GM23248 (cell line): ENCODE measurements around the gene DEGS1. TPM values are rescaled to one million over a fixed set of nuclear protein-coding genes. Genes with fewer than 3 reads are reported as not detected.

Source experiments
- DNase-seq: peaks from one replicate; pipeline ENCODE4 v3.0.0-alpha.2; 2015
- H2AFZ ChIP-seq: fragments of 200-600 bp; sonication (generic); 2 replicates; pipeline ENCODE4 v1.6.1; 2016; ENCODE audit warnings: antibody characterized with exemption
- H3F3A ChIP-seq: fragments of 200-600 bp; sonication (generic); 2 replicates; pipeline ENCODE4 v1.6.1; 2016; ENCODE audit warnings: mild to moderate bottlenecking, antibody characterized with exemption, mixed run types; ENCODE audit not compliant: insufficient read depth
- H3K27ac ChIP-seq: fragments of 200-600 bp; sonication (generic); 2 replicates; pipeline ENCODE4 v1.5.1; 2016; ENCODE audit warnings: mild to moderate bottlenecking
- H3K27me3 ChIP-seq: fragments of 200-600 bp; sonication (generic); replicated peaks from 2 replicates; pipeline ENCODE4 v1.6.1; 2016; ENCODE audit warnings: mild to moderate bottlenecking; ENCODE audit not compliant: insufficient read depth
- H3K36me3 ChIP-seq: fragments of 200-600 bp; sonication (generic); 2 replicates; pipeline ENCODE4 v1.6.1; 2016; ENCODE audit warnings: low read depth, mild to moderate bottlenecking
- H3K4me1 ChIP-seq: fragments of 200-600 bp; sonication (generic); 2 replicates; pipeline ENCODE4 v1.6.1; 2016; ENCODE audit warnings: mild to moderate bottlenecking; ENCODE audit not compliant: insufficient read depth
- H3K4me2 ChIP-seq: fragments of 200-600 bp; sonication (generic); one replicate; pipeline ENCODE4 v1.6.1; 2016; ENCODE audit warnings: mild to moderate bottlenecking; ENCODE audit not compliant: unreplicated experiment
- H3K4me3 ChIP-seq: fragments of 200-600 bp; sonication (generic); 2 replicates; pipeline ENCODE4 v1.5.1; 2016; ENCODE audit warnings: mild to moderate bottlenecking
- H3K79me2 ChIP-seq: fragments of 200-600 bp; sonication (generic); 2 replicates; pipeline ENCODE4 v1.6.1; 2016; ENCODE audit warnings: mild to moderate bottlenecking; ENCODE audit not compliant: insufficient read depth
- H3K9ac ChIP-seq: fragments of 200-600 bp; sonication (generic); 2 replicates; pipeline ENCODE4 v1.6.1; 2016; ENCODE audit warnings: mild to moderate bottlenecking
- H3K9me2 ChIP-seq: fragments of 200-600 bp; sonication (generic); 2 replicates; pipeline ENCODE4 v1.6.1; 2016; ENCODE audit warnings: mixed run types, mild to moderate bottlenecking, moderate library complexity; ENCODE audit not compliant: insufficient read depth
- H3K9me3 ChIP-seq: fragments of 200-600 bp; sonication (generic); one replicate; pipeline ENCODE4 v1.6.1; 2017; ENCODE audit warnings: low read depth
- H4K20me1 ChIP-seq: fragments of 200-600 bp; sonication (generic); 2 replicates; pipeline ENCODE4 v1.6.0; 2016; ENCODE audit not compliant: insufficient read depth
- EZH2 ChIP-seq: fragments of 200-600 bp; sonication (generic); IDR thresholded peaks from 2 replicates; pipeline ENCODE4 v1.6.1; 2018; ENCODE audit warnings: antibody characterized with exemption, mild to moderate bottlenecking; ENCODE audit not compliant: insufficient read depth, poor library complexity, severe bottlenecking
- EZH2phosphoT487 ChIP-seq: fragments of 200-600 bp; sonication (generic); IDR thresholded peaks from 2 replicates; pipeline ENCODE4 v1.6.1; 2018; ENCODE audit warnings: antibody characterized with exemption, moderate library complexity, mild to moderate bottlenecking, low read depth; ENCODE audit not compliant: insufficient read depth
- WGBS, 2 experiments: methylation state at CpG; one replicate each; pipeline ENCODE4 v1.1.6; 2015 to 2017; ENCODE audit warnings: low lambda C conversion rate in 2 of 2, low coverage in 1 of 2; ENCODE audit errors: missing lambda C conversion rate in 2 of 2; 5-methylcytosine and 5-hydroxymethylcytosine counted together
- in situ Hi-C: fragments of 300-500 bp; cut with MboI; formaldehyde crosslinking; loops from 2 replicates; pipeline ENCODE4 v1.15.0; 2020
- polyA plus RNA-seq: library from polyadenylated mRNA; unstranded; fragments of >200 nt; fragmentation: Nextera tagmentation; extraction: Ambion mirVana; gene quantifications from 2 replicates; pipeline ENCODE4 v1.2.1, GENCODE V29; 2016
- total RNA-seq: library from RNA; depleted of rRNA; stranded (reverse); fragments of >200 nt; shearing (Covaris generic); gene quantifications from 2 replicates; pipeline ENCODE4 v1.2.3, GENCODE V29; 2014

The DEGS1 gene
- total and polyA plus RNA-seq, 2 experiments from 2014 or later, result 227 to 265 TPM

- no peak overlapping the region for H3K4me2 ChIP-seq
- no peaks in the 10 kb centered on the region for H3K27me3 ChIP-seq
- H3K4me3 ChIP-seq, result no peak overlapping the region
- H3K9ac ChIP-seq, result no peak overlapping the region
- WGBS, 2 experiments, result 87 to 88% methylated on average over 3 of the region's 3 CpGs
- DNase-seq, result no peak
- no peaks in the 10 kb centered on the region for H3K9me3 ChIP-seq
- H3K9me2 ChIP-seq, result no peaks in the 10 kb centered on the region
- no peak overlapping the region for H3K27ac ChIP-seq
- no peak overlapping the region for H2AFZ ChIP-seq
- no peaks in the 10 kb centered on the region for H4K20me1 ChIP-seq
- in situ Hi-C loops, result no loop called here
- peaks cover 15% of the 10 kb centered on the region for H3K79me2 ChIP-seq
- H3K36me3 ChIP-seq, result peaks cover 13% of the 10 kb centered on the region
- H3F3A ChIP-seq, result no peaks in the 10 kb centered on the region
- no peaks in the 10 kb centered on the region for H3K4me1 ChIP-seq
- TF ChIP-seq EZH2phosphoT487 (no peak), EZH2 (no peak)
These were observed 41.3 kb upstream of the DEGS1 start for GRCh38 chr1:224141693-224142092.

GRCh38 chr1:224149709-224150108 lies 33.3 kb upstream of the DEGS1 start:
- in situ Hi-C loops, result no loop called here
- no peak overlapping the region for H2AFZ ChIP-seq
- H3K27ac ChIP-seq, result no peak overlapping the region
- 0 out of 2 replicates have a peak, but pooled peaks cover 4% of the 10 kb centered on the region for H3F3A ChIP-seq
- no peaks in the 10 kb centered on the region for H3K4me1 ChIP-seq
- H4K20me1 ChIP-seq, result no peaks in the 10 kb centered on the region
- H3K4me2 ChIP-seq, result no peak overlapping the region
- H3K36me3 ChIP-seq, result no peaks in the 10 kb centered on the region; the same call in 1 of the 2 replicates
- H3K4me3 ChIP-seq, result no peak overlapping the region
- DNase-seq, result no peak
- no peak overlapping the region for H3K9ac ChIP-seq
- no peaks in the 10 kb centered on the region for H3K79me2 ChIP-seq
- no peaks in the 10 kb centered on the region for H3K27me3 ChIP-seq
- WGBS, 2 experiments, result 35 to 62% methylated on average over 1 of the region's 1 CpG
- no peaks in the 10 kb centered on the region for H3K9me2 ChIP-seq
- H3K9me3 ChIP-seq, result no peaks in the 10 kb centered on the region
- no peak for TF ChIP-seq EZH2phosphoT487
- no peak for TF ChIP-seq EZH2

- H3K9ac ChIP-seq, result no peak overlapping the region
- H3K4me3 ChIP-seq, result no peak overlapping the region
- H3K36me3 ChIP-seq, result no peaks in the 10 kb centered on the region
- no peaks in the 10 kb centered on the region for H3K27me3 ChIP-seq
- H3F3A ChIP-seq, result 0 out of 2 replicates have a peak, but pooled peaks cover 4% of the 10 kb centered on the region
- no peak for DNase-seq
- H4K20me1 ChIP-seq, result no peaks in the 10 kb centered on the region
- H3K27ac ChIP-seq, result no peak overlapping the region
- no peaks in the 10 kb centered on the region for H3K9me3 ChIP-seq
- in situ Hi-C loops, result no loop called here
- H3K79me2 ChIP-seq, result no peaks in the 10 kb centered on the region
- H3K4me2 ChIP-seq, result no peak overlapping the region
- H3K9me2 ChIP-seq, result no peaks in the 10 kb centered on the region
- no peak overlapping the region for H2AFZ ChIP-seq
- no peak for TF ChIP-seq EZH2phosphoT487
- no peak for TF ChIP-seq EZH2
- WGBS, 2 experiments, result 95 to 96% methylated on average over 3 of the region's 3 CpGs
- no peaks in the 10 kb centered on the region for H3K4me1 ChIP-seq
These were observed 31.9 kb upstream of the DEGS1 start for GRCh38 chr1:224151117-224151516.

- Histone ChIP-seq H3K4me2 (no peak overlapping the region), H3K79me2 (no peaks in the 10 kb centered on the region), H2AFZ (no peak overlapping the region), H3K4me1 (no peaks in the 10 kb centered on the region), H3K27me3 (no peaks in the 10 kb centered on the region), H3K9me3 (no peaks in the 10 kb centered on the region), H3K36me3 (peaks cover 38% of the 10 kb centered on the region), H3K27ac (no peak overlapping the region), H4K20me1 (no peaks in the 10 kb centered on the region), H3F3A (no peaks in the 10 kb centered on the region; the same call in 1 of the 2 replicates), H3K4me3 (no peak overlapping the region), H3K9ac (no peak overlapping the region), H3K9me2 (no peaks in the 10 kb centered on the region)
- in situ Hi-C loops, result no loop called here
- no peak for DNase-seq
- no peak for TF ChIP-seq EZH2phosphoT487
- no peak for TF ChIP-seq EZH2
- 92 to 93% methylated on average over 11 of the region's 11 CpGs for WGBS, 2 experiments
These were observed 25.7 kb upstream of the DEGS1 start for GRCh38 chr1:224157316-224157715.

- Histone ChIP-seq H3K79me2 (no peaks in the 10 kb centered on the region), H4K20me1 (no peaks in the 10 kb centered on the region), H2AFZ (no peak overlapping the region), H3K9ac (no peak overlapping the region), H3K9me2 (no peaks in the 10 kb centered on the region), H3K4me2 (no peak overlapping the region), H3K4me1 (no peaks in the 10 kb centered on the region), H3K36me3 (peaks cover 38% of the 10 kb centered on the region), H3K27ac (no peak overlapping the region), H3F3A (no peaks in the 10 kb centered on the region; the same call in 1 of the 2 replicates), H3K9me3 (no peaks in the 10 kb centered on the region), H3K27me3 (no peaks in the 10 kb centered on the region), H3K4me3 (no peak overlapping the region)
- in situ Hi-C loops, result no loop called here
- no peak for DNase-seq
- TF ChIP-seq EZH2phosphoT487 (no peak), EZH2 (no peak)
- 63 to 66% methylated on average over 6 of the region's 6 CpGs for WGBS, 2 experiments
These were observed 23.5 kb upstream of the DEGS1 start for GRCh38 chr1:224159541-224159940.
